Measurements from ENCODE around the gene PRCD.
"Not testable (repeated sequence)": the region's sequence is repeated elsewhere in the genome, so short reads cannot be mapped to it uniquely, and the experiment has no call there.

PRCD gene

DNA sequence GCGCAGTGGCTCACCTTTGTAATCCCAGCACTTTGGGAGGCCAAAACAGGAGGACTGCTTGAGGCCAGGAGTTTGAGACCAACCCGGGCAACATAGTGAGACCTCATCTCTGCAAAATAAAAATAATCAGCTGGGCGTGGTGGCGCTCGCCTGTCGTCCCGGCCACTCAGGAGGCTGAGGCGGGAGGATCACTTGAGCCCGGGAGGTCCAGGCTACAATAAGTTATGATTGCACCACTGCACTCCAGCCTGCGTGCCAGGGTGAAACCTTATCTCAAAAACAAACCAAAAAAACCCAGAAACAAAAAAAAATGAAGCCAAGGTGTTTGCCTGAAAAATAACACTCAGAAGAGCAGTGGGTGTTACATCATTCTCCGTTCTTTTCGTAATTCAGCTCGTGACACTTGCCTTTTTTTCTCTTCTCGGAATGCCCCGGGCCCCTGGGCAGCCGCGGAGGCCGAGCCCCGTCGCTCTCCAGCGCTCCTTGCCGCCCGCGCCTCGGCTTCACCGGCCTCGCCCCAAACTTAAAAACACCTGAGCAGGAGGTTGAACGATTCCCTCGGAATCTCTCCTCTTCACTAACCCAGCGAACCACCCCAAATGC lies 17.0 kb downstream of the PRCD start:
- Histone ChIP-seq H3K4me3 (ENCODE audit: severe bottlenecking) (peak overlapping the region; percentile 67), H3K27ac (ENCODE audit: poor library complexity, severe bottlenecking) (peak overlapping the region; percentile 82), H3K27me3 (ENCODE audit: insufficient read depth, poor library complexity, severe bottlenecking) (no peaks in the 10 kb centered on the region), H3K36me3 (ENCODE audit: low read depth) (peaks cover 40% of the 10 kb centered on the region), H3K4me1 (ENCODE audit: insufficient read depth, poor library complexity, severe bottlenecking) (peaks cover 44% of the 10 kb centered on the region), H3K9me3 (ENCODE audit: severe bottlenecking) (no peaks in the 10 kb centered on the region)
- ATAC-seq (ENCODE audit: low read depth) (peak; percentile 34), DNase-seq (ENCODE audit: low spot score) (no peak)
- TF ChIP-seq, protein P1, sequence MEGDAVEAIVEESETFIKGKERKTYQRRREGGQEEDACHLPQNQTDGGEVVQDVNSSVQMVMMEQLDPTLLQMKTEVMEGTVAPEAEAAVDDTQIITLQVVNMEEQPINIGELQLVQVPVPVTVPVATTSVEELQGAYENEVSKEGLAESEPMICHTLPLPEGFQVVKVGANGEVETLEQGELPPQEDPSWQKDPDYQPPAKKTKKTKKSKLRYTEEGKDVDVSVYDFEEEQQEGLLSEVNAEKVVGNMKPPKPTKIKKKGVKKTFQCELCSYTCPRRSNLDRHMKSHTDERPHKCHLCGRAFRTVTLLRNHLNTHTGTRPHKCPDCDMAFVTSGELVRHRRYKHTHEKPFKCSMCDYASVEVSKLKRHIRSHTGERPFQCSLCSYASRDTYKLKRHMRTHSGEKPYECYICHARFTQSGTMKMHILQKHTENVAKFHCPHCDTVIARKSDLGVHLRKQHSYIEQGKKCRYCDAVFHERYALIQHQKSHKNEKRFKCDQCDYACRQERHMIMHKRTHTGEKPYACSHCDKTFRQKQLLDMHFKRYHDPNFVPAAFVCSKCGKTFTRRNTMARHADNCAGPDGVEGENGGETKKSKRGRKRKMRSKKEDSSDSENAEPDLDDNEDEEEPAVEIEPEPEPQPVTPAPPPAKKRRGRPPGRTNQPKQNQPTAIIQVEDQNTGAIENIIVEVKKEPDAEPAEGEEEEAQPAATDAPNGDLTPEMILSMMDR (IDR thresholded peaks at IDR 0.05; ENCODE audit: poor library complexity, severe bottlenecking), result no peak

DNA sequence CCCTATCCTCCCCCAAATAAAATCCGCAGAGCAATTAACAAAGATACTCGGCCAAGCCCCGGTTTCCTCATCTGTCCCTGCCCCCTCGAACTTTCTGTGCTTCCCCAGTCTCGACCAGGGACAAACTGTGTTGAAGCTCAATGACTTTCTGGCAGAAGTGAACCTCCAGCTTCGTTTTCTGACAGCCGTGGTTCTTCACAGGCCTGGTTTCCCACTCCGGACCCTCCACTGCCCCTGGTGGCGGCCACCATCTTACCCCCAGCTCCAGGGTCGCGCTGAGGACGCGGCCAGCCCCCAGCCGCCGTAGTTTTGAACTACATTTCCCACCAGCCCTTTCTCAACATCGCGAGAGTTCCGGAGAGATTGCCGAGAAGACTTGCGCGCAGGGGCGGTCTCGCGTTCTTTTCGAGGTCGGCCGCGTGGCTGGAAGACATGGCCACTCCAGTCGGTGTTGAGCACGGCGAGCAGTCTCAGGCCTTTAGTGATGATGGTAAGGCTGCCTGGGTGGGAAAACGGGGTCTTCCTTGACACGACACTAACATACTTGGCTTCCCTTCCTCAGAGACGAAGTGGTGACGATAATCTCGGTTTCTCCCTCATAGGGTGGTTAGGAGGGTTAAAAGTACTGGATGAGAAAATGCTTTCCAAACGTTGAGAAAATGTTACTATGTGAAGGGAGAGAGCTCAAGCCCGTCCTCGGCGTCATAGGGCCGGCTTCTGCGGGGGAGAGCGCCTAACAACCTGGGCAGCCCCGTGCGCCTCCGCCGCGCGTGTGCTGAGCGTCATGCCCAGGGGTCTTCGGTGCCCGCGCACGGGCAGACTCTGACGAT lies 17.7 kb downstream of the PRCD start:
- DNase-seq (ENCODE audit: low spot score), result peak; percentile 96
- Histone ChIP-seq H3K36me3 (ENCODE audit: low read depth) (peaks cover 47% of the 10 kb centered on the region), H3K27ac (ENCODE audit: poor library complexity, severe bottlenecking) (peak overlapping the region; percentile 82), H3K4me1 (ENCODE audit: insufficient read depth, poor library complexity, severe bottlenecking) (peaks cover 49% of the 10 kb centered on the region), H3K9me3 (ENCODE audit: severe bottlenecking) (no peaks in the 10 kb centered on the region), H3K27me3 (ENCODE audit: insufficient read depth, poor library complexity, severe bottlenecking) (no peaks in the 10 kb centered on the region), H3K4me3 (ENCODE audit: severe bottlenecking) (peak overlapping the region; percentile 67)
- TF ChIP-seq, protein P1 (IDR thresholded peaks at IDR 0.05; ENCODE audit: poor library complexity, severe bottlenecking), result no peak
- peak; percentile 78 for ATAC-seq (ENCODE audit: low read depth)

DNA sequence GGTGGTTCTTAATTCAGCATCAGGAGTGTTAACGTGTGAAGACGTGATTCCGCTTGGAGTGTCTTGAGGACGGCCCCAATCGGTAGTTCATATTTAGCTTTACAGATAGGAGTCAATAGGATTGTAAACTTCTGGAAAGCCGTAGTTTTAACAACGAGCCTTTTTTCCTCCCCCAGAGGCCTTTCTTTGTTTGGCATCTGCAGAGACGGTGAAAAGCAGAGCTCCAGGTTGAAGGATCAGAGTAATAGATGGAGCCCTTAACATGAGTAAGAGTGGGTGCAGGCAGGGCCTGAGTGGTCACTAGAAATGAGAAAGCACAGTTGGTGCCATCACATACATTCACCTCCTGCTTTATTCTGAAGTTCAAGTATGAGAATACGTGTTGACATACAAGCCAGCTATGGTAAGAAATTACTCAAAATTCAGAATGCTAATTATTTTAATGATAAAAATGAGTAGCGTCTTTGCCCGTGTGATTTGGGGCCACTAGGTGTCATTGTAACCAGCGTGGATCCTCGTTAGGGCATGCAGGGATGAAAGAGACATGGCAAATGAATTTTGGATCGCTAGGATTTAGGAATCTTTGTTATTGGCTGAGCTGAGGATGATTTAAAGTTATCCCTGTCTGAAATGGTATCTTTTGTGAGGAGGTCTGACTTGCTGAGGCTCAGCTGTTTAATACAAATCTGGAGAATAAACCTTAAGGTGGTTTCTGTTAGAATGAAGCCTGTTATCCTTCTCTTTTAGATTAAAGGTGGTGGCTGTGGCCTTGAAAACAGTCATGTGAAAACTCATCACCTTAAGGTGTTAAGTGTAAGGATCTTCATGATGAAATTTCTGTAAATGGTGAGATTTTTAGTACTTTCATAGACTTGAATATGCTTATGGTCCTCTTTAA lies 18.6 kb downstream of the PRCD start:
- peaks cover 54% of the 10 kb centered on the region for H3K4me1 ChIP-seq (ENCODE audit: insufficient read depth, poor library complexity, severe bottlenecking)
- H3K27me3 ChIP-seq (ENCODE audit: insufficient read depth, poor library complexity, severe bottlenecking), result no peaks in the 10 kb centered on the region
- peak overlapping the region; percentile 67 for H3K4me3 ChIP-seq (ENCODE audit: severe bottlenecking)
- no peaks in the 10 kb centered on the region for H3K9me3 ChIP-seq (ENCODE audit: severe bottlenecking)
- DNase-seq (ENCODE audit: low spot score), result no peak
- no peak for ATAC-seq (ENCODE audit: low read depth)
- peaks cover 56% of the 10 kb centered on the region for H3K36me3 ChIP-seq (ENCODE audit: low read depth)
- peak overlapping the region; percentile 82 for H3K27ac ChIP-seq (ENCODE audit: poor library complexity, severe bottlenecking)
- TF ChIP-seq, protein P1 (IDR thresholded peaks at IDR 0.05; ENCODE audit: poor library complexity, severe bottlenecking), result peak; percentile 75

DNA sequence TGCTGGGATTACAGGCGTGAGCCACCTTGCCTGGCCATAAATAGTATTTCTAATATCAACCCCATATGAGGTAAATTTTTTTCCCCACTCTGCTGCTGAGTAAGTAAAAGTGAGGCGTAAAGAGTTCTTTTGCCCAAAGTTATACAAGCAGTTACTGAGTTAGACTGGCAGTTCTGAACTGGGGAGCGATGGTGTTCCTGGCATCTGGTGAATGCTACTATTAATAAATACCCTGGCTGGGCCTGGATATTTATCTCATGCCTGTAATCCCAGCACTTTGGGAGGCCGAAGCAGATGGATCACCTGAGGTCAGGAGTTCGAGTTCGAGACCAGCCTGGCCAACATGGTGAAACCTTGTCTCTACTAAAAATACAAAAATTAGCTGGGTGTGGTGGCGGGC lies 19.6 kb downstream of the PRCD start:
- H3K4me3 ChIP-seq (ENCODE audit: severe bottlenecking), result peak overlapping the region; percentile 67
- not testable (repeated sequence) for DNase-seq (ENCODE audit: low spot score); H3K27me3 ChIP-seq (ENCODE audit: insufficient read depth, poor library complexity, severe bottlenecking); ATAC-seq (ENCODE audit: low read depth); H3K9me3 ChIP-seq (ENCODE audit: severe bottlenecking)
- H3K4me1 ChIP-seq (ENCODE audit: insufficient read depth, poor library complexity, severe bottlenecking), result peaks cover 54% of the 10 kb centered on the region
- H3K27ac ChIP-seq (ENCODE audit: poor library complexity, severe bottlenecking), result peak overlapping the region; percentile 82
- H3K36me3 ChIP-seq (ENCODE audit: low read depth), result peaks cover 60% of the 10 kb centered on the region
